Panc1 (cell line): ENCODE data around the gene TMEM131.

ENCODE experiments used
- POLR2AphosphoS5 ChIP-seq: IDR thresholded peaks from 2 replicates; pipeline ENCODE4 v1.6.1; 2012; ENCODE audit warnings: mild to moderate bottlenecking, low read depth, low read length, moderate library complexity
- TCF7L2 ChIP-seq: IDR thresholded peaks from 2 replicates; pipeline ENCODE4 v1.6.1; 2011; ENCODE audit warnings: mild to moderate bottlenecking, low read depth, low read length, inconsistent platforms
- TF ChIP-seq, protein P1 (sequence below): fragments of 450-650 bp; IDR thresholded peaks from 2 replicates; pipeline ENCODE4 v1.5.1; 2017; ENCODE audit warnings: mild to moderate bottlenecking
- TF ChIP-seq, protein P2 (sequence below), 2 experiments: IDR thresholded peaks; 2 replicates each; pipeline ENCODE4 v1.6.1; 2011 to 2012; ENCODE audit warnings: low read depth in 2 of 2, control low read depth in 1 of 2, low read length in 1 of 2, mild to moderate bottlenecking in 1 of 2, moderate library complexity in 1 of 2; ENCODE audit not compliant: insufficient read depth in 1 of 2

DNA sequence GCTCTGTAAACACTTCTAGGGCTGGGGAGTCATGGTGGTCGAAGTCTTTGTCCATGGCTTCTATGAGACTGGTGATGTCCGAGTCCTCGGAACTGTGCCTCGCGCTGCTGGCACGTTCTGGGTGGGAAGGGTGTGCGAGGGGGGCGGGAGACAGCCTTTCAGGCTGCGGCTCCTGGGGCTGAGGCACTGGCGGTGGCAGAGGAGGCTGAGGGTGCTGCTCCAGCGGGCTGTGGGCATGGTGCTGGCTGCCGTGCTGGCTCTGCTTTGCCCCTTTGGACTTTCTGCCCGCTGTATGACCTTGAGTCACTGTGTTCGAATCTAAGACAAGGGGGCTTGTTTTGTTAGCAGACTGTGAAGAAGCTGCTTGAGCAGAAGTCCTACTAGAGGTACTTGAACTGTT lies 203.3 kb downstream of the TMEM131 start:
- TF ChIP-seq, protein P1, sequence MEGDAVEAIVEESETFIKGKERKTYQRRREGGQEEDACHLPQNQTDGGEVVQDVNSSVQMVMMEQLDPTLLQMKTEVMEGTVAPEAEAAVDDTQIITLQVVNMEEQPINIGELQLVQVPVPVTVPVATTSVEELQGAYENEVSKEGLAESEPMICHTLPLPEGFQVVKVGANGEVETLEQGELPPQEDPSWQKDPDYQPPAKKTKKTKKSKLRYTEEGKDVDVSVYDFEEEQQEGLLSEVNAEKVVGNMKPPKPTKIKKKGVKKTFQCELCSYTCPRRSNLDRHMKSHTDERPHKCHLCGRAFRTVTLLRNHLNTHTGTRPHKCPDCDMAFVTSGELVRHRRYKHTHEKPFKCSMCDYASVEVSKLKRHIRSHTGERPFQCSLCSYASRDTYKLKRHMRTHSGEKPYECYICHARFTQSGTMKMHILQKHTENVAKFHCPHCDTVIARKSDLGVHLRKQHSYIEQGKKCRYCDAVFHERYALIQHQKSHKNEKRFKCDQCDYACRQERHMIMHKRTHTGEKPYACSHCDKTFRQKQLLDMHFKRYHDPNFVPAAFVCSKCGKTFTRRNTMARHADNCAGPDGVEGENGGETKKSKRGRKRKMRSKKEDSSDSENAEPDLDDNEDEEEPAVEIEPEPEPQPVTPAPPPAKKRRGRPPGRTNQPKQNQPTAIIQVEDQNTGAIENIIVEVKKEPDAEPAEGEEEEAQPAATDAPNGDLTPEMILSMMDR: no peak
- TF ChIP-seq, protein P2, sequence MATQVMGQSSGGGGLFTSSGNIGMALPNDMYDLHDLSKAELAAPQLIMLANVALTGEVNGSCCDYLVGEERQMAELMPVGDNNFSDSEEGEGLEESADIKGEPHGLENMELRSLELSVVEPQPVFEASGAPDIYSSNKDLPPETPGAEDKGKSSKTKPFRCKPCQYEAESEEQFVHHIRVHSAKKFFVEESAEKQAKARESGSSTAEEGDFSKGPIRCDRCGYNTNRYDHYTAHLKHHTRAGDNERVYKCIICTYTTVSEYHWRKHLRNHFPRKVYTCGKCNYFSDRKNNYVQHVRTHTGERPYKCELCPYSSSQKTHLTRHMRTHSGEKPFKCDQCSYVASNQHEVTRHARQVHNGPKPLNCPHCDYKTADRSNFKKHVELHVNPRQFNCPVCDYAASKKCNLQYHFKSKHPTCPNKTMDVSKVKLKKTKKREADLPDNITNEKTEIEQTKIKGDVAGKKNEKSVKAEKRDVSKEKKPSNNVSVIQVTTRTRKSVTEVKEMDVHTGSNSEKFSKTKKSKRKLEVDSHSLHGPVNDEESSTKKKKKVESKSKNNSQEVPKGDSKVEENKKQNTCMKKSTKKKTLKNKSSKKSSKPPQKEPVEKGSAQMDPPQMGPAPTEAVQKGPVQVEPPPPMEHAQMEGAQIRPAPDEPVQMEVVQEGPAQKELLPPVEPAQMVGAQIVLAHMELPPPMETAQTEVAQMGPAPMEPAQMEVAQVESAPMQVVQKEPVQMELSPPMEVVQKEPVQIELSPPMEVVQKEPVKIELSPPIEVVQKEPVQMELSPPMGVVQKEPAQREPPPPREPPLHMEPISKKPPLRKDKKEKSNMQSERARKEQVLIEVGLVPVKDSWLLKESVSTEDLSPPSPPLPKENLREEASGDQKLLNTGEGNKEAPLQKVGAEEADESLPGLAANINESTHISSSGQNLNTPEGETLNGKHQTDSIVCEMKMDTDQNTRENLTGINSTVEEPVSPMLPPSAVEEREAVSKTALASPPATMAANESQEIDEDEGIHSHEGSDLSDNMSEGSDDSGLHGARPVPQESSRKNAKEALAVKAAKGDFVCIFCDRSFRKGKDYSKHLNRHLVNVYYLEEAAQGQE (IDR thresholded peaks at IDR 0.05; ENCODE audit: insufficient read depth in 1 of 2, low read depth in 2 of 2, low read length in 1 of 2): no peak
- TF ChIP-seq TCF7L2 (no peak), POLR2AphosphoS5 (no peak)
